ENCODE data around the gene TACSTD2.

The TACSTD2 gene

GRCh38 chr1:58597996-58598395, 20.9 kb upstream of the TACSTD2 start:
- H3K4me3 ChIP-seq (ENCODE audit: low read length), result no peak overlapping the region
- no peak for TF ChIP-seq CTCF (IDR thresholded peaks at IDR 0.05; ENCODE audit: insufficient read depth, low read depth, low read length, missing control alignments)
- DNase-seq (ENCODE audit: low read depth), result no peak

- no peak for TF ChIP-seq CTCF (IDR thresholded peaks at IDR 0.05; ENCODE audit: insufficient read depth, low read depth, low read length, missing control alignments)
- no peak for DNase-seq (ENCODE audit: low read depth)
- no peak overlapping the region for H3K4me3 ChIP-seq (ENCODE audit: low read length)
Observed at GRCh38 chr1:58597076-58597475, 20.0 kb upstream of the TACSTD2 start.

GRCh38 chr1:58596631-58597052, 19.6 kb upstream of the TACSTD2 start:
- DNase-seq (ENCODE audit: low read depth), result peak; percentile 68
- no peak overlapping the region for H3K4me3 ChIP-seq (ENCODE audit: low read length)
- no peak for TF ChIP-seq CTCF (IDR thresholded peaks at IDR 0.05; ENCODE audit: insufficient read depth, low read depth, low read length, missing control alignments)

- no peak for DNase-seq (ENCODE audit: low read depth)
- TF ChIP-seq CTCF (IDR thresholded peaks at IDR 0.05; ENCODE audit: insufficient read depth, low read depth, low read length, missing control alignments), result no peak
- H3K4me3 ChIP-seq (ENCODE audit: low read length), result no peak overlapping the region
Observed at GRCh38 chr1:58594546-58594945, 17.5 kb upstream of the TACSTD2 start.

GRCh38 chr1:58592522-58593134, 15.6 kb upstream of the TACSTD2 start:
- no peak for TF ChIP-seq CTCF (IDR thresholded peaks at IDR 0.05; ENCODE audit: insufficient read depth, low read depth, low read length, missing control alignments)
- peak; percentile 98 for DNase-seq (ENCODE audit: low read depth)
- H3K4me3 ChIP-seq (ENCODE audit: low read length), result no peak overlapping the region

GRCh38 chr1:58591806-58592205, 14.8 kb upstream of the TACSTD2 start:
- no peak overlapping the region for H3K4me3 ChIP-seq (ENCODE audit: low read length)
- DNase-seq (ENCODE audit: low read depth), result no peak
- TF ChIP-seq CTCF (IDR thresholded peaks at IDR 0.05; ENCODE audit: insufficient read depth, low read depth, low read length, missing control alignments), result no peak

GRCh38 chr1:58590019-58590418, 13.0 kb upstream of the TACSTD2 start:
- H3K4me3 ChIP-seq (ENCODE audit: low read length), result no peak overlapping the region
- DNase-seq (ENCODE audit: low read depth), result no peak
- no peak for TF ChIP-seq CTCF (IDR thresholded peaks at IDR 0.05; ENCODE audit: insufficient read depth, low read depth, low read length, missing control alignments)
